ENCODE results near the gene CACHD1.

Gene CACHD1

DNA sequence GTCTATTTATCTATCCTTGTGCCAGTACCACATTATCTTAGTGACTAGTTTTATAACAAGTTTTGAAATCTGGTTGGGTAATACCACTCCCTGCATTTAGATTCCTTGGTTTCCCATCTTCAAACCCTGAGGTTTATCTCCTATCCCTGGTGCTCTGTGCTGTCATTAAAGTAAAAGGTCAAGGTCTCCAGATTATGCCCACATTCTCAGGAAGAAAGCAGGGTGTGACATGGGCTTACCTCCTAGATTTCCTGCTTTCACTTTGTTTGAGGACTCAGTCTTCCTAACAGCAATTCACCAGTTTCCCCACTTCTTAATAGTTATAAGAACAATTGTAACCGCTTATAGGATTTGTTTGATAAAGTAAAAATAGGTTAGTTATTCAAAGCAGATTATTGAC, 86.0 kb downstream of the CACHD1 start:
- DNase-seq: no peak

DNA sequence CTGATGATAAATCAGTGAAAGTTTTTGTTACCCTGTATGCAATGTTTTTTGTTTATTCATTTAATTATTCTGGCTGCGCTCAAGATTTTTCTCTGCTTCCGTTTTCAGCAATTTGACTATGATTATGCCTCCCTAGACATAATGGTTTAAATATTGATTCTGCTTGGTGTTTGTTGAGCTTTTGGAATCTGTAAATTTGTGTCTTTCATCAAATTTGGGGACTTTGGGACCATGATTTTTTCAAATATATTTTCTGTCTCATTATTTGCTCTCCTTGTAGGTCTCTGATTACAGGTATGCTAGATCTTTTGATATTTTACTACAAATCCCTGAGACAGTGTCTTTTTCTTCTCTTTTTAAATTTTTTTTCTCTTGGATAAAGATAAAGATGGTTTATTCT, 92.1 kb downstream of the CACHD1 start:
- no peak for DNase-seq

DNA sequence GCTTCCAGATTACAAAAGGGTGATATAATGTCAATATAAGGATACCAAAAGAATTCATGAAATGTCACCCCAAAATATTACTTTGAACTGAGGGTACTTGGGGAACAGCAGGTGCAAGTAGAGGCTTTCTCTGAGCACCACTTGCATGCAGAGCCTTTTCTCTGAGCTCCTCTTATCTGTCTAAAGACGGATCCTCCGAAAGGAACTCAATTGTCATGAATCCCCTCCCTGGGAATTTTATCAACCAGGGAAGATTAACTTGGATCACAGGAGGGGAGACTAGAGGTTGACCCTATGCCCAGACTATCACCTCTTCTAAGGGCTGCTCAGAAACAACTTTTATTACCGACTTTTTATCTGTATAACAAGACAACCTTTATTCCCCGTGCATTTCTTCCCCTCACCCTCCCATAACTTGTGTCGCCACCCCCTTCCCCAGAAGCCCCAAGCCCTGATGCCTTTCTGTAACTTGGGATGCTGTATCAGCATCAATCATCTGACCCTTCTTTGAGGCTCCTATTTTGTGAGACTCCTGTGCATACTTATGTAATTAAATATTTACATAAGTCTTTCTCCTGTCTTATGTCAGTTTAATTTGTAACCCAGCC, 94.1 kb downstream of the CACHD1 start:
- no peak for DNase-seq

DNA sequence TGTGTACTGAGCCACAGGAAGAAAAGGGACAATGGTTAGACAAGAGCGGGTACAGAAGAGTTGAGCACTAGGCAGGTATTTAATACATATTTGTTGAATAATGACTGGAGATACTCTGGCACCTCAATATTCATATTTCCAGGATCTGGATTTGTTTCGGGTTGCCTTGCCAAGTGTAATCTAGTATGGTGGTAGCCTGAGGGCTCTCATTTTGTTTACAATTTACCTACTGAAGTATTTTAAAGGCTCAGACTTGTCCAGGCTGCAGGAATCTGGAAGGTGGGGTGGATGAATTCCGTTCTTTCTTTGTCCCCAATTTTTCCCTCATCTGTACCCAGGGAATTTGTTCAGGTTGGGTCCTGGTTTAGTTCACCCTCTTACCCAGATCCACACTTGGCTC, 95.0 kb downstream of the CACHD1 start:
- no peak for DNase-seq

DNA sequence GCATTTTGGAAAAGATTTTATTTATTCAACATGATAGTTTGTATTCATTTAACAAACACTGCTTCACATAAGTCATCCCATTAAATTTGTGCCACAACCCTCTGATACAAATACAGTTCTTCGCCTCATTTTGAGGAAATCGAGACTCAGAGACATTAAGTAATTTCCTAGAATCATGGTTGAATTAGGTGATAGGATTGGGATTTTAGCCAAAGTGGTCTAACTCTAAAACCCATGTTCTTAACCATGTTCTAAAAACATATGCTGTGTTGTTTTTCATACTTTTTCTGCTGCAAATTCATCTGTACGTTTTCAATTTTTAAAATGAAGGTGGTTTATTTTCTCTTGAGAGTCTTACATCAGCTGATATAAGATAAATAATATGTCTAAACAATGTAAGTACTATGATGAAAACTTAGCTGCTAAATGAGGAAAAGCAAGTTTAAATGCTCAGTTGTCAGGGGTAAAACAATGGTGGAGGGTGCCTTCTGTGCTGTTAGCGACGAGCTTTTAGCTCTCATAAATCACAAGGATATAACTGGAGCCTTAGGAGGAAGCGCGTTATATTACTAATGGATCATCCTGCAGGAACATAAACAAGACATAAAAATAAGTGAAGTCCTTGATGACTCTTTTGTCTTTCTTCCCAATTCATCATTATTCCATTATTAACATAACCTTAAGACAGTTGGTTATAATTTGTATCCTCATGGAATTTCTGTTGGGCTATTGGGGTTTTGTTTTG, 97.7 kb downstream of the CACHD1 start:
- DNase-seq: no peak

DNA sequence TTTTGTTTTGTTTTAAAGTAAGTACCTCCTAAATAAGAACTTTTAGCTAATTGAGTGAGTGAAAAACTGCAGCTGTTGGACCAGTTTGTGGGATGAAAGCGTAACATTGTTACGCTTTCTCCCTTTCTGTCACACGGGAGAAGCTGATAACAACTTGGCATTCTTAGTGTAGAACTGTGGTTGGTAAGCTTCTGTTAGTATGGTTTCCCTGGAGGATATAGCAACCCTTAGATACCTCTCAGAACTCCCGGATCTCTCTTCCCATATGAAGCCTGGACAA, 98.2 kb downstream of the CACHD1 start:
- no peak for DNase-seq

DNA sequence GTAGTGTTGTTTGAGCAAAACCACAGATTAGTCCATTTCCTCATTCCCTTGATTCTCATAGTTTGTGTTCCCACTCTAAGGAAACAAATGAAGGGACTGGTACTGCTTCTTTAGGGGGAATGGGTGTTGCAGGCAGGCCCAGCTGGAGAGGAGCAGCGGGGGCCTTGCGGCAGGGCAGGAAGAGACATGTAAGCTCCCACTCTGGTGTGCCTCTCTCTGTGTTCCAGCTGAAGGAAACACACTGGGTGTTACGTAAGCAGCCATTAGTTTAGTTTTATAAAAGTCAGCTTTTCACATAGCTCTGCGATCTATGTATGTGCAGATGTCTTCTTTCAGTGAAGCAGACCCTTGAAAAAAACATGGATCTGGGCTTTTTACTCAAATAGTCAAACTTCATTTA, 99.5 kb downstream of the CACHD1 start:
- DNase-seq: no peak

DNA sequence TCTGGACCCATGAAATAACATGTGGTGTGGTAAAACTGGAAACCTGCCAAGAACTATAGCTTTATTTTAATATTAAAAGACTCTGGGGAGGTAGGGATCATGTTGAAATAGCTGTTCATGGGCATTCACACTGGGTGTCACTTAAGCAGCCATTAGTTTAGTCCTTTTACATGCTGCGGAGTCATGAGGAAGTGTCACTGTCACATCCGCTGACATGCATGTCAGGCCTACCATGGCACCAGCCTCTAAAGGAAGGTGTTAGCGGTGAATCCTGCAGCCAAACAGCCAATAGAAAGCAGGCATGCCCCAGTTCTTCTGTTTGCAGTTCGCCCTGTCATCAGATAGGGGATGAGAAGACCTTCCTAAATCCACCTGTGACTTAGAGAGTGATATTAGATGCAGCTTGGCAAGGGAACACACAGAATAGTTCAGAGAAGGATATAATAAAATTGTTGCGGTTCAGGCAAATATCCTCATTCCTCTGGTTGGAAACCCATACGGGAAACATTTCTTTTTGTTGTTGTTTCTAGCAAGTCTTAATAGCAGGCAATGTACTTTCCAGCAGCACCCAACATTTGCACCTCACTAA, 100.4 kb downstream of the CACHD1 start:
- no peak for DNase-seq

DNA sequence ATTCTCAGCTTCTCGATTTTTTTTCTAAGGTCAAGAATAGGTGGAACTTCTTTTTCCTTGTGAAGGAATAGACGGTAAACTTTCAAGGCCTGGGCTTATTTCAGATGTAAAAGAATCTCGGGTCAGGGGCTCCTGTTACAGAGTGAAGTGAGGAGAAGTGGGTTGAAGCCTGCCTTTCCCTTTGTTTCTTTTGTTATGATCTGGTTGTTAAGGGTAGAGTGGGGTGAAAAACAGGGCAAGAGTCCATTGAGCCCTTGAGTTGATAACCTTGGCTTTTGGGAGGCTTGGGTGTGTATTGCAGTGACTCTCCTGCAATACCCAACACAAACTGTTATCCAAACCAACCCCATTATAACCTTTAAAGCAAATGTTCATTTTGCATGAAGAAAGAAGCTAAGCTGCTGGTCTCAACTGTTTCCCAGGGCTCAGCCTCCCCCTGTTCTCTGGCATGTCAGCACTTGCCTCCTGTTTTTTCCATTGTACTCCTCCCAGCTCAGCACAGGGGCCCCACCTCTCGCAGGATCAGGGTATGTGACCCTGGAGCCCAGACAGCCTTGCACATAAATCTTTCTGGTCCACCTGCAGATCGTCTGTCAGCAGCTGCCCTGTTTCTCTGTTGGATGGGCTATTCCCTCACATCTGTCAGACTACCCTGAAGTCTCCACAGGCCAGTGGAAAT, 102.4 kb downstream of the CACHD1 start:
- no peak for DNase-seq

DNA sequence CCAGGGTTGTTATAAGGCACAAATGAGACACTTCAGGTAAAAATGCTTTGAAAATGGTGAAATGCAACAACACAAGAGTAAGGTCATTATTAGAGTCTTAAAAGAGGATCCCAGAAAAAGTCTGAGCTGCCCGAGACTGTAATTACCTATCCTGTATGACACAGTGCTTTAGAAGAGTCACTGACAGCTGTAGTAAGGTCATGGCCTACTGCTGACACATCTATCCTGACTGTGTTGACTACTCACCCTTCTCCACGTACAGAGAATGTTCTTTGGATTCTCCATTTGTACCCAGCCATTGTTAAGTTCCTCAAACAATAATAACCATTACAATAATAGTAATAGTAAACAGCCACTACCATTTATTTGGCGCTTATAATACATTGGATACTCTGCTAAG, 104.4 kb downstream of the CACHD1 start:
- DNase-seq: no peak

DNA sequence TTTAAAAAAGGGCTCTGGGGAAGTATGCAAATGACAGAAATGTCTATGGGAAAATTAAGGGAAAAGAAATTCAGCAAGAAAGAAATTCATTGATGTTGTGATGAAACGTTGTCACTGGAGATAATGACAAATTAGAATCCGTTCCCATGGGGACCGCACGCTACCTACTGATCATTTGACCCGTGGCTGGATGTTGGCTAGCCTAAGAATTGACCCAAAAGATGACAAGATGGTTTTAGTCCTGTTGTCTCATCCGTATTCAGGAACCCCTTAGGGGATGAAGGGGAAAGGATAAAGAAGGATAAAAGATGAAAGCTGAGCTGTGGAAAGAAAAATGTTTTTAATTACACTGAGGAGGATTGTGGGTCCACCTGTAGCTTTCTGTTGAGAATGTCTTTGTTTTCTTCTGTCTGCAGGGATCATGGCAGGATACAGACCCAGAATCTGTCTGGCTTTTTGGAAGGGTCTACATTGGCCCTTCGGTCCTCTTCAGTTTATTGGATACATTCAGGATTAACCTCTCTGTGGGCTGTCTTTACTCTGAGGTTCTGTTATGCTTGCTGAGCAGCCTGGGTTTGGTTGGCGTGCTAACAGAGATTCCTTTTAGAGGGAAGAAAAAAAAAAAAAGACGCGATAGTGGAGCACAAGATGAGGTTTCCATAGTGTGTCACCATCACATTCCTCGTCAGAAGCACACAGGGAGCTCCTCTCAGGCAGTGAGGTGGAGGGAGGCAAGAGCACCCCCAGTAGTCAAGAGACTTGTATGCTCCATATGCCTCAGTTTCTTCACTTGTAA, 106.2 kb downstream of the CACHD1 start:
- DNase-seq: no peak

DNA sequence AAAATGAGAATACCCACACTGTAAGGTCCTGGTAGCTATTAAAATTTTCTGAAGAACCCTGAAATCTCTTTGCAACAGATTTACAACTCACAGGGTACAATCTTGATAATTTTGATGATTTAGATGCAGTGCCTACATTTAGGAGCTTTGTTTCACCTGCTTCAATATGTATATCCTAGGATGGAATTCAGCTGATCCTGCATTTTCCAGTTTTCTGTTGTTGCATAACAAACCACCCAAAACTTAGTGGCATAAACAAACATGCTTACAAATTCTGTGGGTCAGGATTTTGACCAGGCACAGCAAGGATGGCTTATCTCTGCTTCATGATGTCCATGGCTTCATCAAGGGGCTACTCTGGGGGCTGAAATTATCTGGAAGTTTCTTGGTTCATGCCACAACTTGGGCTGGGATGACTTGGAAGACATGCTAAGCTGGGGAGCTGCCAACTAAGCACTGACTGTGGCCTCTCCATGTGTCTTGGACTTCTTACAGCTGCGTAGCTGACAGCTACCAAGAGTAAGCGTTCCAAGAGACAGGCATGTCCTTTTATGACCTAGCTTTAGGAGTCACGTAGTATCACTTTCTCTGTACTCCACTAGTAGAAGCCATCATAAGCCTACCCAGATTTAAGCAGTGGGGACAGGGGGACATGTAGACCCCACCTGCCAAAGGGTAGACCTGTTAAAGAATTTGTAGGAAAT, 108.5 kb downstream of the CACHD1 start:
- no peak for DNase-seq

DNA sequence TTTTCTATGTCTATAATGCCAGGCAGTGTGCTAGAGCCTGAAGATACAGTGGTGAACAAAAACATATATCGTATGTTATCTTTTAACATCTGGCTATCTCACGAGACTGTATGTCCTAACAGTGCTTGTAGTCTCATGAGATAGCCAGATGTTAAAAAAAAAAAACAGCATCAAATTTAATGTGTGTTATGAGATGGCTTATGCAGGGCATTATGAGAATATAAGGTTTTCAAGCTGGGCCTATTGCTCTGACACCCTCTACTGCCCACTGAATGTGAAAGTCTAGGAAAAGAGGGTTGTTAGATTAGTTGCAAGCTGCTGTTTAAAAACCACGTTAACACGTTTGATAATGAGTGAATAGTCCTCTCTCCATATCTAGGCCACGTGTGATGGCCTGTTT, 109.8 kb downstream of the CACHD1 start:
- no peak for DNase-seq

DNA sequence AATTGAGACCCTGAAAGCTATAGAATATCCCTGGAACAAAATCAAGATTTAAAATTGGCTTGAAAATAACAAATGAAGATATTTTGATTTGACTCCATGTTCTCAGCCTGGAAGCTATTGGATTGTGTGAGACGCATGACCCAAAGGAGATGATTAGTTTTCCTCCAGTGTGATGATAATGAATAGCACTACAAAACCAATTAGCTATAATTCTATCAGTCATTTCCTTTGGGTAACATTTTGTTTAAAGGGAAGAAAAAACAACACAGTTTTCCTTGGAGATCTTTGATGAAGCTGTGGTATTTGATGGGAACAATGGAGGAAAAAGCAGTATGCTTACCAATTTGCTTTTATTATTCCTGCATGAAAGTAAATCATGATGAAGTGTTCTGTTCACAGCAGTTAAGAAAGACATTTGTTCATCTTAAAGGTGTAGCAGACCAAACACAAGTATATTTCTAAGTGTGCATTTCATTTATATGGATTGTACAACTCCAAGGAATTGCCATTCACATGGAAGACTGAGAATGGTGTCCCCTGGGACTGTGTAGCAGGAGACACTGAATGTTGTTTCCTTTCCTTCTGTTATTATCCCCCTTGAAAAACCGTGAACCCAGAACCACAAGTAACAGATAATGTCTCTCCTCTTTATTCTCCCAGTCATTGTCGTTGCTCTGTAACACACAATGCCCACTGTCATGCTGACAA, 111.4 kb downstream of the CACHD1 start:
- DNase-seq: no peak

DNA sequence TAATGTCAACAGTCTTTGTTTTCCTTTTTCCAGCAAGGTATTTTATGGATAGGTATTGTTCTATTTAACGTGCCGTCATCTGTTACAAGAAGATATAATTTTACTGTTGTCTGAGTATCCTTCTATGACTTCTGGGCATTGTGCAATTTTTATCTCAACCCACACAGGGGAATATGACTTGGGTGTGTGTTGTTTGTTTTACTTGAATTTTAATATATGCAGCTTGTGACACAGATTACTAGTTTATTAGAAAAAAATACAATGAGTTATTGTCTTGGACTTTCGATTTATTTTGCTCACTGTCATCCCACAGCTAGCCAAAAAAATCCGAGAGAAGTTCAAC, 111.9 kb downstream of the CACHD1 start:
- DNase-seq: no peak

DNA sequence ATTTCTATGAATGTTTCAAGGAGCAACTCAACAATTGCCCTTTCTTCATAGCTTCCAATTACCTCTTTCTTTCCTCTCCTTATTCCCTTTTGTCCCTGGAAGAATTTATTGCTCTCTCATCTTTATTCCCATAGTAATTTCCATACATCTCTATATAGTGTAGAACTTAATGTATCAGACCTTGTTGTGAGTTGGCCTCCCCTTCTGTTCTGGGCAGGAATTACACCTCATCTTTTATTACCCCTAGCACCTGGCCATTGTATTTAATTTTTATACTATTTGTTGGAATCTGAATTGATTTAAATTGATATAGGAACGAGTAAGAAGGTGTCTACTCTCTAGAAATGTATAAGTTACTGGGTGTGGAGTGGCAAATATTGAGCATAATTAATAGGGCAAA, 114.5 kb downstream of the CACHD1 start:
- DNase-seq: no peak

DNA sequence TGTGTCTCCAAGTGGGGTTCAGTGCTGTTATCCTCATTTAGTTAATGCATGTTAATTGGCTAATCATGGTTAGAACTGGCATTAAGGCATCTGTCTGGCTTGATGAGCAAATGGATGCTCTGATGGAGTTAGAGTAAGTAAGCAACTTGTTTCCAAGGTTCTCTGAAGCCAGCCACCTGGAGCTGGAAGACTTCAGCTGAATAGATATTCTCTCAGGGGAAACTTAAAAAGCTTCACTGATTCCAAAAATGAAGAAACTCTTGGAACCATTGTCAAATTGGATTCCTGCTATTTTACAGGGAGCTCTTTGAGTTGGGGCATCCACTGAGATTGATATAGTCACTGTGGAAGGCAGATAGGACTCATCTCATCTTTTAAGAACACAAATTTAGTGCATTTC, 118.9 kb downstream of the CACHD1 start:
- no peak for DNase-seq

DNA sequence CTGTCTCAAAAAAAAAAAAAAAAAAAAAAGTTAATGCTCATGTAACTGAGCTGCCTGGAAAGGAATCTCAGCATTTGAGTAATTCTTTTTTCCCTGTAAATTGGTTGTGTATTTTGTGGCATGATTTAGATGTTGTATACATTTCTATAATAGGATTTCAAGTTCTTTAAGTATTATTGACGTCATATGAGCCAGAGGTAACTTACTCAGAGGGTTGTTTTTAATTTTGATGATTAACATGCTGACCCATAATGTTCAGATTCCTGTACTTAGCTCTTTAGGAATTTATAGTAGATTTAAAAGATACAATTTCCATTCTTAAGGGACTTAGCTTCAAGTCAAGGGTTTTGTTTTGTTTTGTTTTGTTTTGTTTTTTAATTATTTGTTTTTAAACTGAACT, 120.4 kb downstream of the CACHD1 start:
- no peak for DNase-seq

DNA sequence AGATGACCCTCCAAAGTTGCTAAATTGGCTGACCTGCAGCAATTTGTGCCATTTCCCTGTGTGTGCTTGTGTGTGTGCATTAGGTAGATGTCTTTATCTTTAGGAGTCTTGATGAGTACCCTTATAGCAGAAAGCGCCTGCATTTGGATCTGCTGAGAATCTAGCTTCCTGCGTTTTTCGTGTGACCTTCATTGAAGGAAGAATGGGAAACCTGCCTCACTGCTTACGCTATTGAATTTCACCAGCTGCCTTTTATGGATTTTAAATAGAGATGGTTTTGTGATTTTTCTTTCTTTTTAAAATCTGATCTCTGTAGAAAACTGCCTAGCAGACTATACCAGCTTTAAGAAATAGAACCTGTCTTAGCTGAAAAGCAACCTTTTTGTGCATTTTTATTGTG, 124.5 kb downstream of the CACHD1 start:
- DNase-seq: no peak

DNA sequence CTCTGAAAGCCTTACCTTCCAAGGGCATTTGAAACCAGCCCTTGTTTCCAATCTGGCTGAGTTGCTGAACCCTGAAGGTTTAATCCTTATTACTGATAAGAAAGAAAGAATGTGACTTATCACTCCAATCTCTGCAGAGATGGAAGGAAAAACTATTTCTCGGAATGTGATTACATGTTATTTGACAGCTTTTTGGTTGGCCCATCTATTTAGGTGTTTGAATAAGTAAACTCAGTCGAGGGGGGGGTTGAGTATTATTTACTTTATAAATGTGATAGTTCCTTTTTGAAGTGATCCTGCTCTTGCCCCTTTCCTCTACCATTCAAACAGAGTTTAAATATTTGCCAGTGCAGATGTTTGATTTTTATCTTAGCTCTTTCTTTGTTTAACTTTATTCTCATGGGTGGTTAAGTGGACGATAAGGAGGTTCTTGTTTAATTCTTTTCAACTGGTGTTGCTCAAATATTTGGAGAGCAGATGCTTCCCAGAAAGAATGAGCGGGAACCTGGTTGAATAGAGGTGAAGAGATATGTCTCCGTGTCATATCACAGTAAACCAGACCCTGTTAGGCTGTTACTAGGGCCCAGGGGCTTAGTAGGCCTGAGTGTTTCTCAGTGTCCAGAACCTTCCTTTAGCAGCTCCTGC, 126.1 kb downstream of the CACHD1 start:
- DNase-seq: no peak

DNA sequence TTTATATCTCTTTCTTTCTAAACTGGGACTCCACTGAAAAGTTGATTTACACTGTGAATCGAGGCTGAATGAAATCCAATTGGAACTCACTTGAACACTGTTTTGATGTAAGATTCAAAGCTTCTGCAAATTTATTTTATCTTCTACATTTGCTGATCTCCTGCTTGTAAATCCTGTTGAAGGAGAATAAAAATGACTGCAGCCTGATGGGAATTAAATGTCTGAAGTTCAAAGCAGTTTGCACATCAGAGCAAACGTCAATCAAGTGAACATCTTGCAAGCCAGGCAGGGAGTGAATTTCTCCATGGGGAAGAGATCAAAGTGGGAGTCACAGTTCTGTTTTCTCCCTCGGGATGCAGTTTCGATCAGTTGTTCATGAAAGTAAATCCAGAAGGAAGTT, 127.2 kb downstream of the CACHD1 start:
- no peak for DNase-seq

DNA sequence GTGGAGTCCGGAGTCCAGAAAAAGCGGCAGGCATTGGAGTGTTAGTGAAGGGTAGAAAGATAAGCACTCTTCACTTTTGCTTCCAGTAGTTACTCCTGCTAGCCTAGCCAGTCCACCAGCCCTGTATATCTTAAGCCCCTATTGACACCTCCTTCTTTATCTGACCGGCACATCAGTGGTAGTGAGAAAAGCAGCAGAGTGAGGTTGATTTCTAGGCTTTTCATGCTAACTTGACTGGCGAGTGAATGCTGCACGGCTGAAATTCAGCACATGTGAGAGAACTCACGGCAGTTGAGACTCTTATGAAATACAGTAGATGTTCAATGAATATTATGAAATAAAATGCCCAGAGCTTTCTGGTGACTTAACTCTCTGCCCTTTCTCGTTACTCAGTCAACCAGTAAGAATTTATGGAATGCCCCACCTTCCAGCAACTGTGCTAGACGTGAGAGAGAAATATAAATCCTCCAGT, 128.2 kb downstream of the CACHD1 start:
- DNase-seq: no peak
